BJ (cell line): Measurements from ENCODE around the gene CHAT. TPM values are rescaled to one million over a fixed set of nuclear protein-coding genes. Genes with fewer than 3 reads are reported as not detected.

Experiments used
- CTCF ChIA-PET: fragments of 350-600 bp; formaldehyde crosslinking; extraction: SDS; loops from one replicate; lab custom pipeline; 2021; ENCODE audit warnings: antibody characterized with exemption, inconsistent platforms; lab: Yijun Ruan, JAX
- POLR2A ChIA-PET: fragments of 300-600 bp; sonication (Branson Sonifier 250); formaldehyde crosslinking; extraction: SDS; loops from one replicate; lab custom pipeline; 2021; ENCODE audit warnings: antibody characterized with exemption; lab: Charles Lee
- DNase-seq: peaks from one replicate; pipeline ENCODE4 v3.0.0-alpha.2; 2011; ENCODE audit warnings: low read depth
- H3K27me3 ChIP-seq: 2 replicates; pipeline ENCODE4 v1.6.0; 2011; ENCODE audit warnings: low read length; ENCODE audit not compliant: control insufficient read depth, insufficient read depth
- H3K36me3 ChIP-seq: 2 replicates; pipeline ENCODE4 v1.5.1; 2011; ENCODE audit warnings: low read length; ENCODE audit not compliant: control insufficient read depth, insufficient read depth
- H3K4me3 ChIP-seq: 2 replicates; pipeline ENCODE4 v1.5.1; 2011; ENCODE audit warnings: low read depth, mild to moderate bottlenecking, control low read depth, low read length
- polyA plus RNA-seq: library from polyadenylated mRNA; depleted of rRNA; stranded (reverse); fragments of >200 nt; gene quantifications from 2 replicates; pipeline ENCODE4 v1.2.3, GENCODE V29; 2011
- TF ChIP-seq, protein P1 (sequence below): IDR thresholded peaks from 2 replicates; pipeline ENCODE4 v1.5.1; 2011; ENCODE audit warnings: low read depth, mild to moderate bottlenecking, control low read depth, inconsistent platforms, low read length, moderate library complexity; ENCODE audit not compliant: insufficient read depth

Gene CHAT
- polyA plus RNA-seq, 1 experiment: not detected

DNA sequence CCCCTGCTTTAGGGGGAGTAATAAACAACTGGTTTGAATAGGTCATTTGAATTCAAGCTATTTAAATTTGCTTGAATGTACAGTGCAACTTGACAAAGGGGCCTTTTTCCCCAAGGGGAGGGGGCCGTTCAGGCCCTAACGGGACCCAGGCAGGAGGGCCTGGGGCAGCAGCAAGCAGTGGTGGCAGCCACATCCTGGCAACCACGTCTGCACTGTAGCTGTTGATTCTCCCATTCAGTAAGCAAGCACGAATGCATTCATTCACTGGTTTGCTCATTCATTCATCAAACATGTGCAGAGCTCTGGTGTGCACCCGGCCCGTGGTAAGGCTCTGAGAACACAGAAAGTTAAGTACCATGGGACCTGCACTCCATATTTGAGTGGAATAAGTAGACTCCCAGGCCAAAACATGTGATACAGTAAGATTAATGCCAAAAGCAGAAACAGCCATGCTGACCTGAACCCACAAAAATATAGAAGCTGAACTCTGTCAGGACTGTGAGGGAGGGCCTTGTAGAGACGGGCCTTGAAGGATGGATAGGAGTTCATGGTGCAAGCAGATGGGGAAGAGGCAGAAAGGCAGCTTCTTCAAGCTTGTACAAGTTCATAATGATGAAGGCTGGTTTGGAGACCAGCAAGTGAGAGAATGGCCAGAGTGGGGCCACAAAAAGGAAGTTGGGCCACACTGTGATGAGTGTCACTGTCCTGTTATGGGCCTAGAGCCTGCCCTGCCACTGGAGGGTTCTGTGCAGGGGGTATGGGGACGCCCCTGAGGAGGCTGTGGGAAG lies 36.3 kb downstream of the CHAT start:
- TF ChIP-seq, protein P1, sequence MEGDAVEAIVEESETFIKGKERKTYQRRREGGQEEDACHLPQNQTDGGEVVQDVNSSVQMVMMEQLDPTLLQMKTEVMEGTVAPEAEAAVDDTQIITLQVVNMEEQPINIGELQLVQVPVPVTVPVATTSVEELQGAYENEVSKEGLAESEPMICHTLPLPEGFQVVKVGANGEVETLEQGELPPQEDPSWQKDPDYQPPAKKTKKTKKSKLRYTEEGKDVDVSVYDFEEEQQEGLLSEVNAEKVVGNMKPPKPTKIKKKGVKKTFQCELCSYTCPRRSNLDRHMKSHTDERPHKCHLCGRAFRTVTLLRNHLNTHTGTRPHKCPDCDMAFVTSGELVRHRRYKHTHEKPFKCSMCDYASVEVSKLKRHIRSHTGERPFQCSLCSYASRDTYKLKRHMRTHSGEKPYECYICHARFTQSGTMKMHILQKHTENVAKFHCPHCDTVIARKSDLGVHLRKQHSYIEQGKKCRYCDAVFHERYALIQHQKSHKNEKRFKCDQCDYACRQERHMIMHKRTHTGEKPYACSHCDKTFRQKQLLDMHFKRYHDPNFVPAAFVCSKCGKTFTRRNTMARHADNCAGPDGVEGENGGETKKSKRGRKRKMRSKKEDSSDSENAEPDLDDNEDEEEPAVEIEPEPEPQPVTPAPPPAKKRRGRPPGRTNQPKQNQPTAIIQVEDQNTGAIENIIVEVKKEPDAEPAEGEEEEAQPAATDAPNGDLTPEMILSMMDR: no peak
- Histone ChIP-seq H3K36me3 (no peaks in the 10 kb centered on the region), H3K27me3 (peaks cover 21% of the 10 kb centered on the region), H3K4me3 (no peak overlapping the region)
- ChIA-PET CTCF (interaction anchor here (1.3 kb wide), 1 partner anchor 15 kb away, joined by 3 read pairs; no protein-coding TSS in a partner anchor), POLR2A (no interaction called here)
- no peak for DNase-seq

DNA sequence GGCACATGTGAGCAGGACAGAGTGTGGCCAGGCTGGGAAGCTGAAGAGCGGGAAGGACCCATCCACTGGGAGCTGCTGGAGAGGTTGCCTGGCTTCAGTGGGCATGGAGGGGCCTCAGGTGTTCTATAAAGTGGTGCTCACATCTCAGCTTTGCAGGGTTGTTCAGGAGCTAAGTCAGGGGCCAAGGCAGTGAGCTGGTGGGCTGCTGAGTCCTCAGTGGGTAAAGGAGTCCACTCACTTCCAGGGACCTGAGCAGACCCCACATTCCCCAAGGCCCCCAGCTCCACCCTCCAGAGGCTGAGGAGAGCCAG lies 36.8 kb downstream of the CHAT start:
- Histone ChIP-seq H3K36me3 (no peaks in the 10 kb centered on the region), H3K4me3 (no peak overlapping the region), H3K27me3 (peaks cover 18% of the 10 kb centered on the region)
- TF ChIP-seq, protein P1: no peak
- DNase-seq: no peak
- CTCF ChIA-PET: no interaction called here
- POLR2A ChIA-PET: no interaction called here

DNA sequence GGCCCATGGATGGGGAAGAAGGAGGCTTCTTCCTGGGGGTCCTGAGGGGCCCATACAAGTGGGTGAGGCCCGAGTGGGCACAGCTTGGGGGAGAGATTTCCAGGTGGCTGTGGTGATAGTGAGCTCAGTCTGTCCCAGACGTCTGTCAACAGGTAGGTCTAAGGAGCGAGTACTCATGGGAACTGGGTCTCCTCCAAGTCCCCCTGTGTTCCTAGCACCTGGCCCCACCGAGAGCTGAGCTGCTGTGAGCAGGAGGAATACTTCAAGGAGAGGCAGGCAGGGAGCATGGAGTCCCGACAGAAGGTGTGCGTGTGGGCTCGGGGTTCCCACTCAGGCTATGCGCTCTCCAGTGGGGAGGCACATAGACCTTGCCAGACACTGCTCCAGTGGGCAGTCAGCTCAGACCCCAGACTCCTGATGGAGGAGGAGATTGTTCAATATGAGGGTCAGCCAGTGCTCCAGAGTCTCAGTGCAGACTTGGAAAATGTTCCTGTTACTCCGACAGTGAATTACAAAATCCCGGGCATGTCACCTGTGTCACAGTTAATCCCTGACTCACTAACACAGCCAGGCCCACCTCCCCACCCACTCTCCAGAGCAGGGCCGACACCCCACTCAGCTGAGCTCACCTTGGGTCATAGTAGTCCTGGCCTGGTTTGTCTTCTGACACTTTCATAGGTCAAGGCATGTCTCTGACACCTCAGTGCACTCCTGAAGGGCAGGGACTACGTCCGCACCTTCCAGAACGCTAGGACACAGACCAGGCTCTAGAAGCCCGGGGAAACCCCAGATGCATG lies 37.4 kb downstream of the CHAT start:
- TF ChIP-seq, protein P1: no peak
- no peak for DNase-seq
- CTCF ChIA-PET: no interaction called here
- POLR2A ChIA-PET: no interaction called here
- Histone ChIP-seq H3K4me3 (no peak overlapping the region), H3K36me3 (no peaks in the 10 kb centered on the region), H3K27me3 (peaks cover 15% of the 10 kb centered on the region)

DNA sequence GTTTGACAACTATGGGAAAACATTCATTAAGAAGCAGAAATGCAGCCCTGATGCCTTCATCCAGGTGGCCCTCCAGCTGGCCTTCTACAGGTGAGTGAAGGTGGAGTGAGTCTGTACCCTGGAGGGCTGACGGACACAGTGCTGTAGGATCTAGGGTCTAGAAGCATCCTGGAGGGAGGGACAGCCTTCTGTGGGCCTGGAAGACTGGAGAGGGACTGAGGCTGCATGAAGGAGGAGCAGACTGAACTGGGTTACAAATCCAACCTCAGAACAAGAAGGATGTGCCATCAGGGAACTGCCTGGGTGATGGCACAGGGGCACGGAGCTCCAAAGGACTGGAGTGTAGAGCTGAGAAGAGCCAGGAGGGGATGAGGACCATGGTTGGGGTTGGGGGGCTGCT lies 38.1 kb downstream of the CHAT start:
- TF ChIP-seq, protein P1: no peak
- Histone ChIP-seq H3K36me3 (no peaks in the 10 kb centered on the region), H3K27me3 (peaks cover 13% of the 10 kb centered on the region), H3K4me3 (no peak overlapping the region)
- ChIA-PET CTCF (no interaction called here), POLR2A (no interaction called here)
- no peak for DNase-seq
